Globus pallidus (tissue), 1 donor: ENCODE results near the gene ZBTB4.
A peak's percentile ranks its signal among the peaks of the same experiment; 100 is the strongest.
"Not testable (repeated sequence)": the region's sequence is repeated elsewhere in the genome, so short reads cannot be mapped to it uniquely, and the experiment has no call there.

ENCODE experiments used
- DNase-seq: peaks from one replicate; pipeline ENCODE4 v3.0.0-alpha.2; 2015; ENCODE audit warnings: low spot score

The ZBTB4 gene

GRCh38 chr17:7491583-7491982 lies 12.2 kb upstream of the ZBTB4 start:
- DNase-seq, result no peak

- no peak for DNase-seq
Measured at GRCh38 chr17:7490144-7490543, 10.7 kb upstream of the ZBTB4 start.

- DNase-seq, result no peak
Measured at GRCh38 chr17:7486181-7486580, 6.8 kb upstream of the ZBTB4 start.

- DNase-seq, result no peak
Measured at GRCh38 chr17:7484919-7485377, 5.5 kb upstream of the ZBTB4 start.

- peak; percentile 98 for DNase-seq
Measured at GRCh38 chr17:7484067-7484918, 4.9 kb upstream of the ZBTB4 start, which contains the start of gene POLR2A. Gene POLR2A, plus strand, starts transcription at chr17:7484366.

- DNase-seq, result peak; percentile 97
Measured at GRCh38 chr17:7483255-7484066, 4.0 kb upstream of the ZBTB4 start.

GRCh38 chr17:7482742-7483088 lies 3.3 kb upstream of the ZBTB4 start:
- DNase-seq, result not testable (repeated sequence)

- not testable (repeated sequence) for DNase-seq
Measured at GRCh38 chr17:7481842-7482741, 2.7 kb upstream of the ZBTB4 start.

- DNase-seq, result not testable (repeated sequence)
Measured at GRCh38 chr17:7481275-7481674, 1.8 kb upstream of the ZBTB4 start, which contains the start of gene SLC35G6. Gene SLC35G6, plus strand, starts transcription at chr17:7481446. Its CDS starts 71 bp downstream, at chr17:7481517.

GRCh38 chr17:7480089-7480384 lies 606 bp upstream of the ZBTB4 start:
- DNase-seq, result no peak

GRCh38 chr17:7478276-7479212 lies 887 bp downstream of the ZBTB4 start:
- peak; percentile 72 for DNase-seq

GRCh38 chr17:7477392-7478275 lies 1.8 kb downstream of the ZBTB4 start:
- peak; percentile 56 for DNase-seq

GRCh38 chr17:7476951-7477350 lies 2.5 kb downstream of the ZBTB4 start:
- no peak for DNase-seq

- no peak for DNase-seq
Measured at GRCh38 chr17:7476494-7476893, 2.9 kb downstream of the ZBTB4 start.

GRCh38 chr17:7475764-7476422 lies 3.5 kb downstream of the ZBTB4 start:
- DNase-seq, result no peak

- not testable (repeated sequence) for DNase-seq
Measured at GRCh38 chr17:7474767-7475166, 4.7 kb downstream of the ZBTB4 start.

GRCh38 chr17:7471729-7472128 lies 7.7 kb downstream of the ZBTB4 start:
- DNase-seq, result no peak

- not testable (repeated sequence) for DNase-seq
Measured at GRCh38 chr17:7470457-7470973, 8.9 kb downstream of the ZBTB4 start.

- DNase-seq, result not testable (repeated sequence)
Measured at GRCh38 chr17:7469843-7470242, 9.6 kb downstream of the ZBTB4 start.
